Right kidney (tissue), 9 donors: ENCODE data around the gene NEK8.

Experiments used
- DNase-seq: peaks from one replicate; pipeline ENCODE4 v3.0.0-alpha.2; 2016
- long read RNA-seq, 8 donors: transcript quantifications; one replicate each; lab custom pipeline, GENCODE V29; 2026

Gene NEK8
- long read RNA-seq, donor 1, partial matches to known transcripts = 0 of 1 reads
- long read RNA-seq, donor 1, other reads (novel, unspliced or antisense) = 0 of 1 reads
- long read RNA-seq, donor 2 = 0 reads
- long read RNA-seq, donor 3 = 0 reads
- long read RNA-seq, donor 4, partial matches to known transcripts = 0 of 1 reads
- long read RNA-seq, donor 4, other reads (novel, unspliced or antisense) = 0 of 1 reads
- long read RNA-seq, donor 5 = 0 reads
- long read RNA-seq, donor 6 = 0 reads
- long read RNA-seq, donor 7 = 0 reads
- long read RNA-seq, donor 8 = 0 reads

GRCh38 chr17:28728364-28729200 lies at the start of gene NEK8:
Gene NEK8 (plus strand): TSS chr17:28728788. CDS start chr17:28728814, 26 bp downstream.
- peak; percentile 98 for DNase-seq

- DNase-seq = no peak
These were observed 45.9 kb upstream of the NEK8 start for GRCh38 chr17:28682655-28683054.

- no peak for DNase-seq
These were observed 43.6 kb upstream of the NEK8 start for GRCh38 chr17:28684963-28685362.

GRCh38 chr17:28685366-28685765 lies 43.2 kb upstream of the NEK8 start:
- no peak for DNase-seq

GRCh38 chr17:28686296-28686695 lies 42.3 kb upstream of the NEK8 start:
- no peak for DNase-seq

GRCh38 chr17:28688481-28688880 lies 40.1 kb upstream of the NEK8 start:
- no peak for DNase-seq

GRCh38 chr17:28689011-28689410 lies 39.6 kb upstream of the NEK8 start:
- no peak for DNase-seq

- DNase-seq = no peak
These were observed 34.7 kb upstream of the NEK8 start for GRCh38 chr17:28693869-28694268.

- no peak for DNase-seq
These were observed 30.2 kb upstream of the NEK8 start for GRCh38 chr17:28698253-28698941.

GRCh38 chr17:28700278-28700677 lies 28.3 kb upstream of the NEK8 start:
- DNase-seq = no peak

GRCh38 chr17:28700830-28701492 lies 27.6 kb upstream of the NEK8 start:
- DNase-seq = no peak

GRCh38 chr17:28702026-28702751 lies 26.4 kb upstream of the NEK8 start:
- DNase-seq = no peak

GRCh38 chr17:28702752-28703150 lies 25.8 kb upstream of the NEK8 start:
- no peak for DNase-seq

- no peak for DNase-seq
These were observed 24.9 kb upstream of the NEK8 start for GRCh38 chr17:28703552-28704218.

GRCh38 chr17:28704219-28704858 lies 24.2 kb upstream of the NEK8 start:
- DNase-seq = no peak

- DNase-seq = no peak
These were observed 23.4 kb upstream of the NEK8 start for GRCh38 chr17:28705074-28705659.

- DNase-seq = no peak
These were observed 22.8 kb upstream of the NEK8 start for GRCh38 chr17:28705728-28706334.

- DNase-seq = no peak
These were observed 21.9 kb upstream of the NEK8 start for GRCh38 chr17:28706471-28707338.

GRCh38 chr17:28707339-28707720 lies 21.3 kb upstream of the NEK8 start:
- no peak for DNase-seq
